GM19351 (cell line): ENCODE data around the gene ATG7.
"Not testable (repeated sequence)": the region's sequence is repeated elsewhere in the genome, so short reads cannot be mapped to it uniquely, and the experiment has no call there.

ENCODE experiments used
- ATAC-seq: cut with Tn5 transposase; IDR thresholded peaks from one replicate; pipeline ENCODE4 v1.9.1; 2021; ENCODE audit warnings: mild to moderate bottlenecking, moderate library complexity; ENCODE audit not compliant: unreplicated experiment

The ATG7 gene

DNA sequence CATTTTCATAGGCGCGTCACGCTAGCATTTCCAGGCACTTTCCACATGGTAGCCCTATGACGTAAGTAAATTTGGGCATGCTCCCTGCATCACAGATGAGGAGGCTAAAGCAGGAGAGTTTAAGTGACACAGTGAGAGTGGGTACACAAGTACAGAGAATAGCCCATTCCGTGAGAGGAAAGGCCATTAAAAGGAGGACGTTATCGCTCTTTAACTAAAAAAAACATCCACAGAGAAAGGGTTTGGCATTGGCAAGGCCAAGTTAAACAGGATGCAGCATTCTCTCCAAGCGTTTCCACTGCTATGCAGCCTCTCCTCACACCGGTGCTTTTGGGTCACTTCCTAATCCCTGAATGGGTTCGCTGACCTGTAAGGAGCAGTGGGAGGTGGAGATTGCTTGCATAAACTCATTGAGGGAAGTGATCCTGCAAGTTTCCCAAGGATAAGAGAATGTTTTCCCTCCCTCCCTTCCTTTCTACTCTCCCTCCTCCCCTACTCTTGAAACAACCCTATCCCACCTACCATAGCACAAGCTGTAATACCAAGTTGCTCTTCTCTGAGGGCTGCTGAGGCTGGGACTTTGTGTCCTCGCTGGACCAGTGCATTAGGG, 223.9 kb downstream of the ATG7 start:
- ATAC-seq = no peak

DNA sequence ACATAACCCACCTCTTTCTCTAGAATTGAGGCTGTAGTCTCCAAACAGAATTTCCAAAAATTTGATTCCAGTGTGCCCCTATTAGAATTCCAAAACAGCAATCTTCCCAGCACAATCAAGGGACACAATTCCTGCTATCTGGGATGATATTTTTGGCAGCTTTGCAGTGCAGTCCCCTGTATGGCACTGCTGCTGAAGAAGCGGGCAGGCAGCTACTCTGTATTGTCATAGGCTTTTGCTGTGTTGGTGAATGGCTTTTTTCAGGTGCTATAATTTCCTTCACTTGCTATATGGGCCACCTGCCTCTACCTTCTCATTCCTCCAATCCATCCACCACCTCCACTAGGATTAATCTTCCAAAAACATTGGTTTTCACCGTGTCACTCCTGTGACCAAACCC, 226.0 kb downstream of the ATG7 start:
- no peak for ATAC-seq

DNA sequence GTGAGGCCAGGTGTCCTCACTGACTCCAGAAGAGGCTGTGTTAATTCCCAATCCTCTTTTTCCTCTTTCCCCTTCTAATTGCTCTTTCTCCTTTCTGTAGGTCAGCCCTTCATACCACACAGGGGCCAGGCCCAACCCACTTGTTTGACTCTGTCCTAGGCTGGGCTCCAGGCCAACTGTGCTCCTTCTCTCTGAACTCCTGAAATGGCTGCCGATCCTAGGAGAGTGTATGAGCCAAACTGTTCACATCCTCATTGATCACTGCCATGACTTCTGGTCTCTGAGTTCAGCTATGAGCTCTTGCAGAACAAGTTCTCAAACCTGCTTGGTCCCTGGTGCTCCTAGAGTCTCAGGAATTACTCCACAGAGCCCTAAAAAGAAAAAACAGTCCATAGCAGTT, 226.4 kb downstream of the ATG7 start:
- no peak for ATAC-seq

DNA sequence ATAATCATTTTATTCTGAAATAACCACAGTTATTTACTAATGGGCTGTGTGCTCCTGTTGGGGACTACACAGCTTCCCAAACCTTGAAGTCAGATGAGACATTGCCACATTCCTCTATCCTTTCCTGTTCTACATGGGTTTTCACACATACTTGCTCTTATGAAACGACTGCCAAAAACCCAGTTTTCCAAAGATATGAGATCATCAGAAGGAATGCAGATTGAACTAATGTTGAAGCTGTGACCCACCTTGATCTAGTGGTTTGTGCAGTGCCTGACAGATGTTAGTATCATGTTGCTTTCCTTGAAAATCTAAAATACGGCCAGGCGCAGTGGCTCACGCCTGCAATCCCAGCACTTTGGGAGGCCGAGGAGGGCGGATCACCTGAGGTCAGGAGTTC, 226.9 kb downstream of the ATG7 start:
- ATAC-seq = no peak

DNA sequence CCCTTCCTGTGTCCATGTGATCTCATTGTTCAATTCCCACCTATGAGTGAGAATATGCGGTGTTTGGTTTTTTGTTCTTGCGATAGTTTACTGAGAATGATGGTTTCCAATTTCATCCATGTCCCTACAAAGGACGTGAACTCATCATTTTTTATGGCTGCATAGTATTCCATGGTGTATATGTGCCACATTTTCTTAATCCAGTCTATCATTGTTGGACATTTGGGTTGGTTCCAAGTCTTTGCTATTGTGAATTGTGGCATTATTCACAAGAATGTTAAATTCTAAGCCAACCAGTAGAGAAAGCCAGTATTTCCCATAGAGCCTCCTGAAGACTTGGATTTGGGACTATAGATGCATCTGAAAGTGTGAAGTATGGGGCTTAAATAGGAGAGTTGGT, 230.2 kb downstream of the ATG7 start:
- not testable (repeated sequence) for ATAC-seq

DNA sequence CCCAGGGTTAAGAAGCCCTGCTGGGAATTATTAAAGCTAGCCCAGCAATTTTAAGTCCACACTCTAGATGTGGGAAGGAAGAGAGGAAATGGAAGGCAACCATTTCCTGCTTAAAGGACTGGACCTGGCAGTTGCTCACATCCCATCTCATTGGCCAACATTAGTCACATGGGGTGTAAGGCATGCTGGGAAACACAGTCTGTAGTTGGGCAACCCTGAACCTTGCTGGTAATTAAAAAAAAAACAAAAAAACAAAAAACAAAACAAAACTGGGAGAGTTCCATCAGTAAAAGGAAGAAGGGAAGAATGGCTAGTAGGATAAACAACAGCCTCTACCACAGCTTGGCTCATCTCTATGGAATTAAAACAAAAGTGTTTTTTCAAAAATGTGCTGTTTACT, 235.5 kb downstream of the ATG7 start:
- no peak for ATAC-seq

DNA sequence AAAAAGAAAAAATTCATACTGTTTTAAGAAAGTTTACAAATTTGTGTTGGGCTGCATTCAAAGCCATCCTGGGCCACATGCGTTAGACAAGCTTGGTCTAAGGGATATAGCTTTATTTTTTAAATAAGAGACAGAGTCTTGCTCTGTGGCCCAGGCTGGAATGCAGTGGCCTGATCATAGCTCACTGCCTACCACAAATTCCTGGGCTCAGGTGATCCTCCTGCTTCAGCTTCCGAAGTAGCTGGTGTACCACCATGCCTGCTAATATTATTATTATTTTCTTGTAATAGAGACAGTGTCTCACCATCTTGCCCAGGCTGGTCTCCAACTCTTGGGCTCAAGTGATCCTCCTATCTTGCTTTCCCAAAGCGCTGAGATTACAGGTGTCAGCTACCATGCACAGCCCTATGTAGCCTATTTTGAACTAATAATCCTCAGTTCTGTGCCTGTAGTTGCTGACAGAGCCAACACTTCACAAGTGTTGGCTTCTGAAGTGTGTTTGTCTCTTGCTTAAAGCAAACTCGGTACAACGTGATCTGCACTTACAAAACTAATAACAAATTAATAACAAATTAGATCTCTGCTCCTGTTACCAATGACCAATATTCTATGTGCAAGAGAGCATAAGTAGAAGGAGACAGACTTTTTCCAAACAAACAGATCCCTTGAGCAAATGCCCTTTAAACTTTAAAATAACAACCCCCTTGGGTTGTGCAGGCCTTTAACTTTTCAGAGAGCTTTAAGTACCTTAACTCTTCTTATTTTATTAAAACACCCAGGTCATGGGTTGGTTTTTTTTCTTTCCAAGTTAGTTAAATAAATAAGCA, 236.4 kb downstream of the ATG7 start:
- ATAC-seq = no peak

DNA sequence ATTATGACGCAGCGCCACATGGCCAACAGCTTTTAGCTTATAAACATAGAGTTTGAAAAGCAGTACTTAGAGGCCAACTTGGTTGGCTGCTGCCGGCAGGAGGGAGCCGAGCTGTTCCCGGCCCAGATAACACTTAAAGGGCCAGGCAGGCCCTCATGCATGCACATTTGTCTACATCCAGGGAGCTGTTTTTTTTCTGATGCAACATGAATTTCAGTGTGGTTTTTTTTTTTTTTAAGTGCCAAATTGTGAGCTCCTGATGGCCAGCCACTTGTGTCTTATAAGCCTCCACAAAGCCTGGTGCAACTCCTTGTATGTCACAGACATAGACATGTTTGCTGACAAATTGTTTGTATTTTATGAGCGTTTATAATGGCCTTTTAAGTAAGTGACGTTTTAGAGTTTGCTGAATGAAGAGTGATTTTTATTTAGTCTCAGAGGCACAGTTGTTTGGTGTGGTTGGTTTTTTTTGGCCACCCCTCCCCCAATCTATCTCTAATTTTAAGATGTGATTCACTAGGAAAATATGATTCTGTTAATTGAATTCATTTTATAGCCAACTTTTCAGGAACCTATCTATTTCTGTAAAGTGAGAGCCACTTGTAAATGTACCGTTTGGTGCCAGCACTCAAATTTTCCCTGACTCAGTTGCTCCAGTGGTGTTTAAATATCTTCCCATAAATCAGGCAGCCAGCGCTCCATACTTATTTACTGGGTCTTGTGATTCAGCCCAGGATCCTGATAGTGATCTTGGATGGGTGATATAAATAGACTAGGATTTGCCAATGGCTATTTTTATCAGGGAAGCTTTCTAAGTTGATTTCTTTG, 237.2 kb downstream of the ATG7 start:
- ATAC-seq = no peak

DNA sequence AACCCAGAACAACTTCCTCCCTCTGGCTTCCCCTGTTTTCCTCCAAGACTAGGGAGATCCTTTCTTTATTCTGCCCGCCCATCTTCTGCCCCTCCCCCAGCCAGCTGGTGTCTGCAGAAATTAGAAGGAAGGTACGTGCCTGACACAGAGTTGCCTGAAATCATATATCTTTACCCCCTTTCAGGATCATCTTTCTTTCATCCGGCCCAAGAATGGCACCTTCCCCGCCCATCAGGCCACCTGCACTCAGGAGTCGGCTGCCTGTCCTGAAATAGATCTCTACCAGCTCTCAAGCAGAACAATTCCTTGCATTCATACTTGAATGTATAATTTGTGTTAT, 237.8 kb downstream of the ATG7 start:
- ATAC-seq = no peak

DNA sequence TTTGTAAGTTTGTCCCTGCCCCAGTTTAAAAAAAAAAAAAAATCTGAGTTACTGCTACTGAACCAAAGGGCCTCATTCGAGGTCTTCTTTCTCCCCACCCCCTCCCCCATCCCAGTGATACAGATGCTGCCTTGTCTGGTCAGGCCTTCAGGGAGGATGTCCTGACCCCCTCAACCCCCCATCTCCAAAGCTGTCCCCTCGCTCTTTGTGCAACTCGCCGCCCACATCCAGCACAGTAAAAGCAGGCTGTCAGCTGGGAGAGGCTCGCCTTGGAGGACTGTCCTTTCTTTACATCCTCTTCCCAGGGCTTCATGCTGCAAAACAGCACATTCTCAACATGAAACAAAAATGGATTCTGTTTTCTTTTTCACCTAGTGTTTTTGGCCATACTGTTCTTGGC, 238.2 kb downstream of the ATG7 start:
- ATAC-seq = no peak

DNA sequence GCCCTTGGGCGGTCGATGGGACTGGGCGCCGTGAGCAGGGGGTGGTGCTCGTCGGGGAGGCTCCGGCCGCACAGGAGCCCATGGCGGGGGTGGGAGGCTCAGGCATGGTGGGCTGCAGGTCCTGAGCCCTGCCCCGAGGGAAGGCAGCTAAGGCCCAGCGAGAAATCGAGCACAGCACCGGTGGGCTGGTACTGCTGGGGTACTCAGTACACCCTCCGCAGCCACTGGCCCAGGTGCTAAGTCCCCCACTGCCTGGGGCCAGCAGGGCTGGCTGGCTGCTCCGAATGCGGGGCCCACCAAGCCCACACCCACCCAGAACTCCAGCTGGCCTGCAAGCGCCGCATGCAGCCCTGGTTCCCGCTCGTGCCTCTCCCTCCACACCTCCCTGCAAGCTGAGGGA, 239.4 kb downstream of the ATG7 start:
- ATAC-seq = not testable (repeated sequence)

DNA sequence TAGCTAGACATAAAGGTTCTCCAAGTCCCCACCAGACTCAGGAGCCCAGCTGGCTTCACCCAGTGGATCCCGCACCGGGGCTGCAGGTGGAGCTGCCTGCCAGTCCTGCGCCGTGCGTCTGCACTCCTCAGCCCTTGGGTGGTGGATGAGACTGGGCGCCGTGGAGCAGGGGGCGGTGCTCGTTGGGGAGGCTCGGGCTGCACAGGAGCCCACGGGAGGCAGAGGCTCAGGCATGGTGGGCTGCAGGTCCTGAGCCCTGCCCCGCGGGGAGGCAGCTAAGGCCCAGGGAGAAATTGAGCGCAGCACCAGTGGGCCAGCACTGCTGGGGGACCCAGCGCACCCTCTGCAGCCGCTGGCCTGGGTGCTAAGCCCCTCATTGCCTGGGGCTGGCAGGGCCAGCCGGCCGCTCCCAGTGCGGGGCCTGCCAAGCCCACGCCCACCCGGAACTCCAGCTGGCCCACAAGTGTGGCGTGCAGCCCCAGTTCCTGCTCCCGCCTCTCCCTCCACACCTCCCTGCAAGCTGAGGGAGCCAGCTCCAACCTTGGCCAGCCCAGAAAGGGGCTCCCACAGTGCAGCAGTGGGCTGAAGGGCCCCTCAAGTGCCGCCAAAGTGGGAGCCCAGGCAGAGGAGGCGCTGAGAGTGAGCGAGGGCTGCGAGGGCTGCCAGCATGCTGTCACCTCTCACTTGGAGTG, 241.1 kb downstream of the ATG7 start:
- ATAC-seq = not testable (repeated sequence)

DNA sequence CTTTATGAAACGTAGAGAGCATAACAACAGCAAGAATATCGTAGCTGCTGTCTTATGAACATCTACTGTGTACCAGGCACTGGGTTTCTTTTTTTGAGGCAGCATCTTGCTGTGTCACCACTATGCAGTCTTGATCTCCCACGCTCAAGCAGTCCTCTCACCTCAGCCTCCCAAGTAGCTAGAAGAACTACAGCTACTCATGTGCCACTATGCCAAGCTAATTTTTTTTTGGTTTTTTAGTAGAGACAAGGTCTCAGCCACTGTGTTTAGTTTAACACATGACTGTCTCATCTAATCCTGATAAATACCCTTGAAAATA, 241.6 kb downstream of the ATG7 start:
- ATAC-seq = no peak

DNA sequence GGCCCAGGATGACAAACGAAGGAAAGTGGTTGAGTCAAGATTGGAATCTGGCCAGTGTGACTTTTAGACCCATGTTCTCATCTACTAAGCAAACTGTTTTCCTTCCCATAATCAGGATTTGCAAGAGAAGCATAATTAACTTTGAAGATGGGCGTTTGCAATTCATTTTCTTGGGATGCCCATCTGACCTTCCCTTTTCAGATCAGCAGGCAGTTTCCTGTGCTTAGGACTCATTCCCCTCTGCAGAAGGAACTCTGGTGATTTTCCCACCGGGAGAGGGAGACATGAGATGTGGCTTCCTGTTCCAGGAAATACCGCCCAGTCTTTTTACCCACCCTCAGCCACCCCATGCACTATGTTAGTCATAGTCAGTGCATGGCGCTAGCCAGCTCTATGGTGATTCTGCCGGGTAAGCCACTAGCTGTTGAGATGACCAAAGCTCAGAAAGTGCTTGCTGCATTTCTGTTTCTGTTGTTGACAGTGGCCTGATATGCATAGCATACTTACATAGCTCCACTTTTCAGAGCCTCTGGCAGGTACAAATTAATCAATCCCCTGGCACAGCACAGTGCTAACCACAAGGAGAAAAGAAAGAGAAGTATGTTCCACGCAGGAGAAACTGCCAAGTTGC, 242.1 kb downstream of the ATG7 start:
- no peak for ATAC-seq

DNA sequence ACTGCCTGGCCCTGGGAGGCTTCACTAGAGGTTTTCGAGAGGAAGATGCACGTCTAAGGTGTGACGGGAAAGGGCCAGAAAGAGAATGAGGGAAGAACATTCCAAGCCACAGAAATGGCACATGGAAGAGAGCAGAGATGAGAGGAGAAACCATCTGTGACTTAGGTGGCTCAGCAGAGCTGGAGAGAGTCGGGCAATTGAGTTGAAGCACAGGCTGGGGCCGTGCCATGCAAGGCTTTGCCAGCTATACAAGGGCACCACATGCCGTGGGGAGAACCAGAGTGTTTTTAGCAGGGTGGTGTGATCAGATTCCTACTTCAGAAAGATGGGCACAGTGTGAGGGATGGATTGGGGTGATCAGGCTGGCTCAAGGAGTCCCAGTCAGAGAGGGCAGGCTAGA, 245.4 kb downstream of the ATG7 start:
- no peak for ATAC-seq

DNA sequence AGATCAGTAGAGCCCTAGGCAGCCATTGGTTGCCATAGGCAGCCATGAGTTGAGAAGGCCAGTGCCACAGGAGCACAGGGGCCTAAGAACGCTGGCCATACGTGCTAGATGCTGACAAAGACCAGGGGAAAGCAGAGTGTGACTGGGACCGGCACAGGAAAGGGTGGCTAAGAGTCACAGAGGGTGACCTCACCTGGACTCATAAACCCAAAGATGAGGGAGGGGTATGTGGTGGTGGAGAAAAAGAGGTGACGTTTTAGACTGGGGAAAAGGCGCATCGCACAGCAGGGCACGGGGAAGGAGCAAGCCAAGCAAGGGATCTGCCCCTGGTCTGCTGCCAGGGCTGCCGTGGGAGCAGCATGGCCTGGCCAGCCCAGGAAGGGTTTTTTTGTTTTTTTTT, 249.0 kb downstream of the ATG7 start:
- ATAC-seq = no peak

DNA sequence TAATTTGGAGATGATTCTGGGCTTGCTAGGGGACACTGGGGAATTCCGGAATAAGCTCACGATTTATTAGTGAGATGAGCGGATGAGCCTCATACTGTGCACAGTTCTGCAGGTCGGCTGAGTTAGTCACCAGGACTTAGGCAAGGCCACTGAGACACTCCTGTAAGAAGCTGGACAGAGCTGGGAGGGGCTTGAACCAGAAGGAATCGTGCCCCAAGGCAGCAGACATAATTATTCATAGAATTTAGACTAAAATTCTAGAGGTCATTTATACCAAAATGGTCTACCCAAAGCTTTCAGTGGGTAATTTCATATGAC, 250.2 kb downstream of the ATG7 start:
- ATAC-seq = no peak

DNA sequence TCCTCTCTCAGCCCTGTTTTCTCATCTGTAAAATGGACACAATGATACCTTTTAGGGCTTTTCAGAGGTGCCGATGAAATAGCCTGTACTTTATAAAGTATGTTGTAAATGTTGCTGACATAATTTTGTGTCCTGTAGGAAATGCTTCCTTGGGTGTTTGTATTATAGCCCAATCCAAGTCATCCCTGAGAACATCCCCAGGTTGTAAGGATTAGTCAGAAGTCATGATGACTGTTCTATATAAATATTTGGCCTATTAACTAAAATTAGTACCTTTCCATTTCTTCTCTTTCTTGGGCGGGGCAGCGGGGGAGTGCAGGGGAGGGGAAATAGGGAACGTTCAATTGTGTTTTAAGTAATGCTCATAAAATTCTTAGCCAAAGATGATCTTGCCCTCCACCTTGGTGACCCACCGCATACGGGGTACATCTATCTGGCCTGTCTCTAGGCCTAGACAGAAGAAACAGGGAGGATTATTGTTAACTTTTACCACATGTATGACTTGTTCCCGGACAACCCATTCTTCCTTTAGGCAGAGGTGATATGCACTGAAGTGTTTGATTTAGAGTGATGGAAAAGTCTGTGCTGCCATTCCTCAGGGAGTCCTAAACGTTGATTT, 250.9 kb downstream of the ATG7 start:
- no peak for ATAC-seq

DNA sequence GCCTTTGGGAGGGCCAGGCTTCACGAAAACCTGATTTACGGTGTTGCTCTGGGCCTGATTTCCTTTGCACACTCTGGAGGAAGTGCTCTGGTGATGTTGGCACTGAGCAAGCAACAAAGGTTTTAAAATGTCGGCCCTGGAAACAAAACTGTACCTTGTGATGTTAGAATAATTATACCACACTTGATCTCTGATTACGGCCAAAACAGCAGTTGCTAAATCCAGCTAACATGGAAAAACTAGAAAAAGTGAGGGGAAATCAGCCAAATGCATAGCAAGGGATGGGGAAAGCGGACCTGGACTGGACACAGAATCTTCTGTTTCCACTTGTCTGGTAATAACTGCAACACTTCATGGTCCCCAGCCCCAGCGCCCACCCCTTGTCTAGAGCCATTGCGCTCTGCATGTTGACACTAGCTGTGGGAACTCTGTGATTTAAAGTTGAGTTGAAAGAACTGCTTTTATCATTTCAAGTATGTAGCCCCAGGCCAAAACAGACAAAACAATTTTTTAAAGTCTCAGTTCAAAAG, 251.4 kb downstream of the ATG7 start:
- ATAC-seq = no peak

DNA sequence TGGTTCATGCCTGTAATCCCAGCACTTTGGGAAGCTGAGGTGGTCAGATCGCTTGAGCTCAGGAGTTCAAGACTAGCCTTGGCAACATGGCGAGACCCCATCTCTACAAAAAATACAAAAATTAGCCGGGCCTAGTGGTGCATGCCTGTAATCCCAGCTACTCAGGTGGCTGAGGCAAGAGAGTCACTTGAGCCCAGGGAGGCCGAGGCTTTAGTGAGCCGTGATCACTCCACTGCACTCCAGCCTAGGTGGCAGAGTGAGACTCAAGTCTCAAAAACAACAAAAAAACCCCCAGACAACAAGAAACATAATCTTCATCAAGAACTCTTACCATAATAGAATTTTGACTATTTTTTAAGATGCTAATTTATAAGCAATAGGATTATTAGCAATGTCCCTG, 253.9 kb downstream of the ATG7 start:
- not testable (repeated sequence) for ATAC-seq

DNA sequence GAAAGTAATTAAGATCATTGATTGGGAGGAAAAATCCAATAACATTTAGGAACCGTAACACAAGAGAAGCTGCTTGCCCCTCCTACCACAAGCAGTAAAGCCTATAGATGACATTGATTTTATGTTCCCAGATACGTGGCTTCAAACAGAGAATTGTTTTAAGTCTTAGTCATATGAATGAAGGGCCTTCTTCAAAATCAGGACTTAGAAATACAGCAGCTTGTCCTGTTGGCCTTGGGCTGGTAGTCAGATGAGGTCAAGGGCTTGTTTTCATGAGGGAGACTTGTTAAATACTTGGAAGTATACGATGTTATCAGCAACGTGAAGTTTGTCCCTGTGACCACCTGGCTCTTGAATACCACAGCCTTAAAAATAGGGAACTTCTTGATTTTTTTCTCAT, 257.1 kb downstream of the ATG7 start:
- no peak for ATAC-seq
